ENCODE data around the gene HOXC6.

HOXC6 gene

GRCh38 chr12:54033980-54034784 is 5.9 kb downstream of the HOXC6 start:
- peak overlapping the region; percentile 5 for H3K27ac ChIP-seq (ENCODE audit: low read depth, low read length, severe bottlenecking)
- H3K36me3 ChIP-seq (ENCODE audit: control insufficient read depth, insufficient read depth, low read length) = no peaks in the 10 kb centered on the region
- peaks cover 5% of the 10 kb centered on the region for H3K4me1 ChIP-seq (ENCODE audit: control insufficient read depth, insufficient read depth, low read length, poor library complexity, severe bottlenecking)
- WGBS, 2 experiments (ENCODE audit: insufficient coverage in 2 of 2) = 2 to 3% methylated on average over 30 to 42 of the region's 57 CpGs
- H3K9me3 ChIP-seq (ENCODE audit: control insufficient read depth, low read length) = no peaks in the 10 kb centered on the region
- H3K4me3 ChIP-seq (ENCODE audit: extremely low read depth, insufficient read depth, low read length, poor library complexity, severe bottlenecking) = no peak overlapping the region

GRCh38 chr12:54034785-54035310 is 6.6 kb downstream of the HOXC6 start:
- H3K4me3 ChIP-seq (ENCODE audit: extremely low read depth, insufficient read depth, low read length, poor library complexity, severe bottlenecking) = no peak overlapping the region
- H3K36me3 ChIP-seq (ENCODE audit: control insufficient read depth, insufficient read depth, low read length) = no peaks in the 10 kb centered on the region
- no peak overlapping the region for H3K27ac ChIP-seq (ENCODE audit: low read depth, low read length, severe bottlenecking)
- no peaks in the 10 kb centered on the region for H3K9me3 ChIP-seq (ENCODE audit: control insufficient read depth, low read length)
- WGBS, 2 experiments (ENCODE audit: insufficient coverage in 2 of 2) = 11 to 15% methylated on average over 18 of the region's 22 CpGs
- H3K4me1 ChIP-seq (ENCODE audit: control insufficient read depth, insufficient read depth, low read length, poor library complexity, severe bottlenecking) = peaks cover 5% of the 10 kb centered on the region

GRCh38 chr12:54035568-54036264 is 7.5 kb downstream of the HOXC6 start:
- Histone ChIP-seq H3K9me3 (ENCODE audit: control insufficient read depth, low read length) (no peaks in the 10 kb centered on the region), H3K4me1 (ENCODE audit: control insufficient read depth, insufficient read depth, low read length, poor library complexity, severe bottlenecking) (peaks cover 5% of the 10 kb centered on the region), H3K36me3 (ENCODE audit: control insufficient read depth, insufficient read depth, low read length) (no peaks in the 10 kb centered on the region), H3K27ac (ENCODE audit: low read depth, low read length, severe bottlenecking) (no peak overlapping the region), H3K4me3 (ENCODE audit: extremely low read depth, insufficient read depth, low read length, poor library complexity, severe bottlenecking) (no peak overlapping the region)
- 31 to 38% methylated on average over 6 of the region's 6 CpGs for WGBS, 2 experiments (ENCODE audit: insufficient coverage in 2 of 2)

GRCh38 chr12:54036620-54037359 is 8.6 kb downstream of the HOXC6 start:
- WGBS, 2 experiments (ENCODE audit: insufficient coverage in 2 of 2) = 29 to 32% methylated on average over 11 of the region's 14 CpGs

GRCh38 chr12:54037360-54038283 is 9.4 kb downstream of the HOXC6 start:
- Histone ChIP-seq H3K9me3 (ENCODE audit: control insufficient read depth, low read length) (no peaks in the 10 kb centered on the region), H3K4me1 (ENCODE audit: control insufficient read depth, insufficient read depth, low read length, poor library complexity, severe bottlenecking) (peaks cover 3% of the 10 kb centered on the region), H3K27ac (ENCODE audit: low read depth, low read length, severe bottlenecking) (peak overlapping the region; percentile 23), H3K36me3 (ENCODE audit: control insufficient read depth, insufficient read depth, low read length) (no peaks in the 10 kb centered on the region), H3K4me3 (ENCODE audit: extremely low read depth, insufficient read depth, low read length, poor library complexity, severe bottlenecking) (no peak overlapping the region)
- 25% methylated on average over 2 of the region's 14 CpGs; no CpG with 5 or more reads in 1 of the 2 experiments for WGBS, 2 experiments (ENCODE audit: insufficient coverage in 2 of 2)

More at GRCh38 chr12:54036620-54037359, 8.6 kb downstream of the HOXC6 start:
- Histone ChIP-seq H3K27ac (ENCODE audit: low read depth, low read length, severe bottlenecking) (no peak overlapping the region), H3K9me3 (ENCODE audit: control insufficient read depth, low read length) (no peaks in the 10 kb centered on the region), H3K4me1 (ENCODE audit: control insufficient read depth, insufficient read depth, low read length, poor library complexity, severe bottlenecking) (peaks cover 3% of the 10 kb centered on the region), H3K4me3 (ENCODE audit: extremely low read depth, insufficient read depth, low read length, poor library complexity, severe bottlenecking) (no peak overlapping the region), H3K36me3 (ENCODE audit: control insufficient read depth, insufficient read depth, low read length) (no peaks in the 10 kb centered on the region)

- Histone ChIP-seq H3K27ac (ENCODE audit: low read depth, low read length, severe bottlenecking) (no peak overlapping the region), H3K4me1 (ENCODE audit: control insufficient read depth, insufficient read depth, low read length, poor library complexity, severe bottlenecking) (peaks cover 3% of the 10 kb centered on the region), H3K4me3 (ENCODE audit: extremely low read depth, insufficient read depth, low read length, poor library complexity, severe bottlenecking) (no peak overlapping the region), H3K9me3 (ENCODE audit: control insufficient read depth, low read length) (no peaks in the 10 kb centered on the region), H3K36me3 (ENCODE audit: control insufficient read depth, insufficient read depth, low read length) (no peaks in the 10 kb centered on the region)
- WGBS, 2 experiments (ENCODE audit: insufficient coverage in 2 of 2) = 25 to 28% methylated on average over 4 to 5 of the region's 5 CpGs
These were observed 10.1 kb downstream of the HOXC6 start for GRCh38 chr12:54038284-54038870.

- Histone ChIP-seq H3K36me3 (ENCODE audit: control insufficient read depth, insufficient read depth, low read length) (no peaks in the 10 kb centered on the region), H3K9me3 (ENCODE audit: control insufficient read depth, low read length) (no peaks in the 10 kb centered on the region), H3K4me3 (ENCODE audit: extremely low read depth, insufficient read depth, low read length, poor library complexity, severe bottlenecking) (no peak overlapping the region), H3K4me1 (ENCODE audit: control insufficient read depth, insufficient read depth, low read length, poor library complexity, severe bottlenecking) (no peaks in the 10 kb centered on the region), H3K27ac (ENCODE audit: low read depth, low read length, severe bottlenecking) (no peak overlapping the region)
- 19% methylated on average over 8 of the region's 9 CpGs for WGBS, 2 experiments (ENCODE audit: insufficient coverage in 2 of 2)
These were observed 10.7 kb downstream of the HOXC6 start for GRCh38 chr12:54038871-54039414.

- H3K4me3 ChIP-seq (ENCODE audit: extremely low read depth, insufficient read depth, low read length, poor library complexity, severe bottlenecking) = no peak overlapping the region
- no peaks in the 10 kb centered on the region for H3K36me3 ChIP-seq (ENCODE audit: control insufficient read depth, insufficient read depth, low read length)
- H3K27ac ChIP-seq (ENCODE audit: low read depth, low read length, severe bottlenecking) = no peak overlapping the region
- 0 to 8% methylated on average over 9 to 13 of the region's 16 CpGs for WGBS, 2 experiments (ENCODE audit: insufficient coverage in 2 of 2)
- no peaks in the 10 kb centered on the region for H3K4me1 ChIP-seq (ENCODE audit: control insufficient read depth, insufficient read depth, low read length, poor library complexity, severe bottlenecking)
- H3K9me3 ChIP-seq (ENCODE audit: control insufficient read depth, low read length) = no peaks in the 10 kb centered on the region
These were observed 11.3 kb downstream of the HOXC6 start for GRCh38 chr12:54039417-54040147.

GRCh38 chr12:54040148-54040494 is 11.9 kb downstream of the HOXC6 start:
- 41 to 57% methylated on average over 3 of the region's 4 CpGs for WGBS, 2 experiments (ENCODE audit: insufficient coverage in 2 of 2)
- H3K4me3 ChIP-seq (ENCODE audit: extremely low read depth, insufficient read depth, low read length, poor library complexity, severe bottlenecking) = no peak overlapping the region
- no peaks in the 10 kb centered on the region for H3K4me1 ChIP-seq (ENCODE audit: control insufficient read depth, insufficient read depth, low read length, poor library complexity, severe bottlenecking)

More at GRCh38 chr12:54040148-54040494, 11.9 kb downstream of the HOXC6 start:
- Histone ChIP-seq H3K36me3 (ENCODE audit: control insufficient read depth, insufficient read depth, low read length) (no peaks in the 10 kb centered on the region), H3K27ac (ENCODE audit: low read depth, low read length, severe bottlenecking) (no peak overlapping the region), H3K9me3 (ENCODE audit: control insufficient read depth, low read length) (no peaks in the 10 kb centered on the region)
